ENCODE results near the gene PSD4.

PSD4 gene

GRCh38 chr2:113216891-113217454 lies 43.2 kb downstream of the PSD4 start:
- no peak overlapping the region for H3K4me3 ChIP-seq (ENCODE audit: insufficient read length, low read depth)
- no peak for TF ChIP-seq ZNF274 (IDR thresholded peaks at IDR 0.05; ENCODE audit: low read depth, low read length)
- no peak for DNase-seq (ENCODE audit: low read depth, low spot score)
- no peaks in the 10 kb centered on the region for H3K9me3 ChIP-seq (ENCODE audit: insufficient read depth, low read length)
- H3K27me3 ChIP-seq (ENCODE audit: insufficient read depth, insufficient read length): no peaks in the 10 kb centered on the region
- no peaks in the 10 kb centered on the region for H3K36me3 ChIP-seq (ENCODE audit: insufficient read depth, insufficient read length, low read length)
- peaks cover 11% of the 10 kb centered on the region for H3K4me1 ChIP-seq (ENCODE audit: insufficient read depth, insufficient read length)
- no peak overlapping the region for H3K9ac ChIP-seq (ENCODE audit: insufficient read length, low read depth)

- TF ChIP-seq SUZ12 (IDR thresholded peaks at IDR 0.05; ENCODE audit: extremely low read depth, insufficient read depth, insufficient read length): no peak
- no peak for TF ChIP-seq YY1 (IDR thresholded peaks at IDR 0.05; ENCODE audit: insufficient read depth, insufficient read length)
- TF ChIP-seq ZNF274 (IDR thresholded peaks at IDR 0.05; ENCODE audit: low read depth, low read length): no peak
- Histone ChIP-seq H3K4me1 (ENCODE audit: insufficient read depth, insufficient read length) (peaks cover 8% of the 10 kb centered on the region), H3K27me3 (ENCODE audit: insufficient read depth, insufficient read length) (no peaks in the 10 kb centered on the region), H3K9ac (ENCODE audit: insufficient read length, low read depth) (no peak overlapping the region), H3K4me3 (ENCODE audit: insufficient read length, low read depth) (no peak overlapping the region), H3K9me3 (ENCODE audit: insufficient read depth, low read length) (no peaks in the 10 kb centered on the region), H3K36me3 (ENCODE audit: insufficient read depth, insufficient read length, low read length) (no peaks in the 10 kb centered on the region)
- DNase-seq (ENCODE audit: low read depth, low spot score): no peak
Measured at GRCh38 chr2:113217455-113218282, 43.9 kb downstream of the PSD4 start.

- no peak overlapping the region for H3K4me3 ChIP-seq (ENCODE audit: insufficient read length, low read depth)
- TF ChIP-seq ZNF274 (IDR thresholded peaks at IDR 0.05; ENCODE audit: low read depth, low read length) (no peak), SUZ12 (IDR thresholded peaks at IDR 0.05; ENCODE audit: extremely low read depth, insufficient read depth, insufficient read length) (no peak), YY1 (IDR thresholded peaks at IDR 0.05; ENCODE audit: insufficient read depth, insufficient read length) (no peak)
- no peak for DNase-seq (ENCODE audit: low read depth, low spot score)
- no peaks in the 10 kb centered on the region for H3K9me3 ChIP-seq (ENCODE audit: insufficient read depth, low read length)
- H3K4me1 ChIP-seq (ENCODE audit: insufficient read depth, insufficient read length): peaks cover 8% of the 10 kb centered on the region
- H3K9ac ChIP-seq (ENCODE audit: insufficient read length, low read depth): no peak overlapping the region
- no peaks in the 10 kb centered on the region for H3K27me3 ChIP-seq (ENCODE audit: insufficient read depth, insufficient read length)
- H3K36me3 ChIP-seq (ENCODE audit: insufficient read depth, insufficient read length, low read length): no peaks in the 10 kb centered on the region
Measured at GRCh38 chr2:113218283-113219091, 44.7 kb downstream of the PSD4 start.

- TF ChIP-seq SUZ12 (IDR thresholded peaks at IDR 0.05; ENCODE audit: extremely low read depth, insufficient read depth, insufficient read length) (no peak), YY1 (IDR thresholded peaks at IDR 0.05; ENCODE audit: insufficient read depth, insufficient read length) (no peak)
Measured at GRCh38 chr2:113219092-113219441, 45.3 kb downstream of the PSD4 start.

GRCh38 chr2:113219525-113219888 lies 45.7 kb downstream of the PSD4 start:
- H3K4me1 ChIP-seq (ENCODE audit: insufficient read depth, insufficient read length): peaks cover 8% of the 10 kb centered on the region
- no peak for DNase-seq (ENCODE audit: low read depth, low spot score)

More at GRCh38 chr2:113219092-113219441, 45.3 kb downstream of the PSD4 start:
- no peak for DNase-seq (ENCODE audit: low read depth, low spot score)
- no peaks in the 10 kb centered on the region for H3K36me3 ChIP-seq (ENCODE audit: insufficient read depth, insufficient read length, low read length)
- no peaks in the 10 kb centered on the region for H3K9me3 ChIP-seq (ENCODE audit: insufficient read depth, low read length)
- H3K27me3 ChIP-seq (ENCODE audit: insufficient read depth, insufficient read length): no peaks in the 10 kb centered on the region
- H3K4me1 ChIP-seq (ENCODE audit: insufficient read depth, insufficient read length): peaks cover 8% of the 10 kb centered on the region
- H3K4me3 ChIP-seq (ENCODE audit: insufficient read length, low read depth): no peak overlapping the region
- H3K9ac ChIP-seq (ENCODE audit: insufficient read length, low read depth): no peak overlapping the region

GRCh38 chr2:113219889-113220641 lies 46.3 kb downstream of the PSD4 start:
- Histone ChIP-seq H3K27me3 (ENCODE audit: insufficient read depth, insufficient read length) (no peaks in the 10 kb centered on the region), H3K4me1 (ENCODE audit: insufficient read depth, insufficient read length) (peaks cover 8% of the 10 kb centered on the region), H3K4me3 (ENCODE audit: insufficient read length, low read depth) (no peak overlapping the region), H3K36me3 (ENCODE audit: insufficient read depth, insufficient read length, low read length) (no peaks in the 10 kb centered on the region), H3K9me3 (ENCODE audit: insufficient read depth, low read length) (no peaks in the 10 kb centered on the region), H3K9ac (ENCODE audit: insufficient read length, low read depth) (no peak overlapping the region)
- DNase-seq (ENCODE audit: low read depth, low spot score): no peak
- TF ChIP-seq SUZ12 (IDR thresholded peaks at IDR 0.05; ENCODE audit: extremely low read depth, insufficient read depth, insufficient read length) (no peak), YY1 (IDR thresholded peaks at IDR 0.05; ENCODE audit: insufficient read depth, insufficient read length) (no peak), ZNF274 (IDR thresholded peaks at IDR 0.05; ENCODE audit: low read depth, low read length) (no peak)

More at GRCh38 chr2:113219525-113219888, 45.7 kb downstream of the PSD4 start:
- no peaks in the 10 kb centered on the region for H3K27me3 ChIP-seq (ENCODE audit: insufficient read depth, insufficient read length)
- H3K9ac ChIP-seq (ENCODE audit: insufficient read length, low read depth): no peak overlapping the region
- H3K4me3 ChIP-seq (ENCODE audit: insufficient read length, low read depth): no peak overlapping the region
- no peaks in the 10 kb centered on the region for H3K9me3 ChIP-seq (ENCODE audit: insufficient read depth, low read length)
- no peaks in the 10 kb centered on the region for H3K36me3 ChIP-seq (ENCODE audit: insufficient read depth, insufficient read length, low read length)
- TF ChIP-seq SUZ12 (IDR thresholded peaks at IDR 0.05; ENCODE audit: extremely low read depth, insufficient read depth, insufficient read length) (no peak), YY1 (IDR thresholded peaks at IDR 0.05; ENCODE audit: insufficient read depth, insufficient read length) (no peak), ZNF274 (IDR thresholded peaks at IDR 0.05; ENCODE audit: low read depth, low read length) (no peak)

All from NT2/D1 (cell line).